AG09309 (cell line): ENCODE data around the gene TNS1.

Experiments
- DNase-seq: peaks from one replicate; pipeline ENCODE4 v3.0.0-alpha.2; 2010; ENCODE audit warnings: low read depth
- H3K4me3 ChIP-seq: 2 replicates; pipeline ENCODE4 v1.5.1; 2011; ENCODE audit warnings: mild to moderate bottlenecking, low read depth, low read length, moderate library complexity; ENCODE audit not compliant: control insufficient read depth
- CTCF ChIP-seq: IDR thresholded peaks from 2 replicates; pipeline ENCODE4 v1.5.1; 2011; ENCODE audit warnings: mild to moderate bottlenecking, low read depth, low read length, inconsistent platforms; ENCODE audit not compliant: insufficient read depth, control insufficient read depth; ENCODE audit errors: missing control alignments

TNS1 gene

GRCh38 chr2:217836901-217837491 is 165.8 kb downstream of the TNS1 start:
- no peak overlapping the region for H3K4me3 ChIP-seq
- peak; percentile 37 for DNase-seq
- TF ChIP-seq CTCF = peak; percentile 44

- no peak for TF ChIP-seq CTCF
- H3K4me3 ChIP-seq = no peak overlapping the region
- peak; percentile 96 for DNase-seq
Measured at GRCh38 chr2:217835931-217836891, 166.6 kb downstream of the TNS1 start.

GRCh38 chr2:217834744-217835513 is 167.9 kb downstream of the TNS1 start:
- DNase-seq = no peak
- H3K4me3 ChIP-seq = no peak overlapping the region
- no peak for TF ChIP-seq CTCF

- H3K4me3 ChIP-seq = no peak overlapping the region
- TF ChIP-seq CTCF = no peak
Measured at GRCh38 chr2:217834057-217834620, 168.7 kb downstream of the TNS1 start.

GRCh38 chr2:217833439-217833838 is 169.4 kb downstream of the TNS1 start:
- H3K4me3 ChIP-seq = no peak overlapping the region
- no peak for TF ChIP-seq CTCF

More at GRCh38 chr2:217834057-217834620, 168.7 kb downstream of the TNS1 start:
- no peak for DNase-seq

GRCh38 chr2:217832987-217833386 is 169.8 kb downstream of the TNS1 start:
- H3K4me3 ChIP-seq = no peak overlapping the region
- DNase-seq = no peak
- TF ChIP-seq CTCF = no peak

More at GRCh38 chr2:217833439-217833838, 169.4 kb downstream of the TNS1 start:
- no peak for DNase-seq
